ENCODE measurements around the gene KIAA0319L. TPM values are rescaled to one million over a fixed set of nuclear protein-coding genes. Genes with fewer than 3 reads are reported as not detected.
"Not testable (repeated sequence)": the region's sequence is repeated elsewhere in the genome, so short reads cannot be mapped to it uniquely, and the experiment has no call there.

Gene KIAA0319L
- total and polyA plus RNA-seq, 11 donors, result 21.0 to 108 (median 76.6) TPM

- Histone ChIP-seq H3K4me1 (peaks cover 0 to 16% (median 0%) of the 10 kb centered on the region in 12 donors), H3K36me3 (peaks cover 0 to 91% (median 79%) of the 10 kb centered on the region in 9 donors), H3K4me3 (no peak overlapping the region), H3K27ac (no peak overlapping the region), H3K9me3 (no peaks in the 10 kb centered on the region), H3K27me3 (no peaks in the 10 kb centered on the region)
- TF ChIP-seq, protein P1, sequence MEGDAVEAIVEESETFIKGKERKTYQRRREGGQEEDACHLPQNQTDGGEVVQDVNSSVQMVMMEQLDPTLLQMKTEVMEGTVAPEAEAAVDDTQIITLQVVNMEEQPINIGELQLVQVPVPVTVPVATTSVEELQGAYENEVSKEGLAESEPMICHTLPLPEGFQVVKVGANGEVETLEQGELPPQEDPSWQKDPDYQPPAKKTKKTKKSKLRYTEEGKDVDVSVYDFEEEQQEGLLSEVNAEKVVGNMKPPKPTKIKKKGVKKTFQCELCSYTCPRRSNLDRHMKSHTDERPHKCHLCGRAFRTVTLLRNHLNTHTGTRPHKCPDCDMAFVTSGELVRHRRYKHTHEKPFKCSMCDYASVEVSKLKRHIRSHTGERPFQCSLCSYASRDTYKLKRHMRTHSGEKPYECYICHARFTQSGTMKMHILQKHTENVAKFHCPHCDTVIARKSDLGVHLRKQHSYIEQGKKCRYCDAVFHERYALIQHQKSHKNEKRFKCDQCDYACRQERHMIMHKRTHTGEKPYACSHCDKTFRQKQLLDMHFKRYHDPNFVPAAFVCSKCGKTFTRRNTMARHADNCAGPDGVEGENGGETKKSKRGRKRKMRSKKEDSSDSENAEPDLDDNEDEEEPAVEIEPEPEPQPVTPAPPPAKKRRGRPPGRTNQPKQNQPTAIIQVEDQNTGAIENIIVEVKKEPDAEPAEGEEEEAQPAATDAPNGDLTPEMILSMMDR (IDR thresholded peaks at IDR 0.05), result no peak
- TF ChIP-seq POLR2A (IDR thresholded peaks at IDR 0.05), result no peak
- WGBS, 4 donors, result 46 to 70% (median 65%) methylated on average over 1 of the region's 1 CpG
- no peak for DNase-seq
- intact Hi-C loops (cut with DNase I), result no loop called here
- peak in 3 of 4 donors; percentile 32 to 77 (median 64) for ATAC-seq
These were observed 91.1 kb downstream of the KIAA0319L start for GRCh38 chr1:35466120-35466519.

DNA sequence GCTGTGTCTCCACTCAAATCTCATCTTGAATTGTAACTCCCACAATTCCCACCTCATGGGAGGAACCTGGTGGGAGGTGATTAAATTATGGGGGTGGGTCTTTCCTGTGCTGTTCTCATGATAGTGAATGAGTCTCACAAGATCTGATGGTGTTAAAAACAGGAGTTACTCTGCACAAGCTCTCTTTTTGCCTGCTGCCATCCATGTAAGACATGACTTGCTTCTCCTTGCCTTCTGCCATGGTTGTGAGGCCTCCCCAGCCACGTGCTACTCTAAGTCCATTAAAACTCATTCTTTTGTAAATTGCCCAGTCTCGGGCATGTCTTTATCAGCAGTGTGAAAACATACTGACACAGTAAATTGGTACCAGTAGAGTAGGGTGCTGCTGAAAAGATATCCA lies 93.5 kb downstream of the KIAA0319L start:
- H3K4me3 ChIP-seq; H3K9me3 ChIP-seq; DNase-seq; H3K27me3 ChIP-seq; intact Hi-C loops (cut with DNase I); ATAC-seq; H3K27ac ChIP-seq: not testable (repeated sequence)
- Histone ChIP-seq H3K4me1 (peaks cover 0 to 14% (median 0%) of the 10 kb centered on the region in 12 donors), H3K36me3 (peaks cover 0 to 91% (median 76%) of the 10 kb centered on the region in 9 donors)
- WGBS, 4 donors, result 90 to 95% (median 92%) methylated on average over 2 of the region's 2 CpGs

- ATAC-seq (peak in 1 of 4 donors; percentile 22), DNase-seq (no peak)
- 53 to 65% (median 63%) methylated on average over 2 of the region's 2 CpGs for WGBS, 4 donors
- peaks cover 0 to 14% (median 0%) of the 10 kb centered on the region in 12 donors for H3K4me1 ChIP-seq
- no peak overlapping the region for H3K4me3 ChIP-seq
- TF ChIP-seq, protein P1 (IDR thresholded peaks at IDR 0.05), result no peak
- TF ChIP-seq POLR2A (IDR thresholded peaks at IDR 0.05), result no peak
- intact Hi-C loops (cut with DNase I), result no loop called here
- peaks cover 0 to 89% (median 75%) of the 10 kb centered on the region in 9 donors for H3K36me3 ChIP-seq
- no peak overlapping the region for H3K27ac ChIP-seq
- no peaks in the 10 kb centered on the region for H3K27me3 ChIP-seq
- no peaks in the 10 kb centered on the region for H3K9me3 ChIP-seq
These were observed 94.0 kb downstream of the KIAA0319L start for GRCh38 chr1:35463232-35463631.

GRCh38 chr1:35461966-35462651 lies 95.1 kb downstream of the KIAA0319L start:
- H3K4me3 ChIP-seq, result no peak overlapping the region
- peaks cover 0 to 97% (median 86%) of the 10 kb centered on the region in 9 donors for H3K36me3 ChIP-seq
- no peak for TF ChIP-seq POLR2A (IDR thresholded peaks at IDR 0.05)
- TF ChIP-seq, protein P1 (IDR thresholded peaks at IDR 0.05), result no peak
- H3K4me1 ChIP-seq, result peaks cover 0 to 14% (median 0%) of the 10 kb centered on the region in 12 donors
- intact Hi-C loops (cut with DNase I), result no loop called here
- 82 to 93% (median 85%) methylated on average over 5 of the region's 5 CpGs for WGBS, 4 donors
- ATAC-seq, result no peak
- no peak for DNase-seq
- H3K9me3 ChIP-seq, result no peaks in the 10 kb centered on the region
- no peak overlapping the region for H3K27ac ChIP-seq
- no peaks in the 10 kb centered on the region for H3K27me3 ChIP-seq
